Right lobe of liver (tissue), 4 donors: ENCODE results near the gene ITSN1.

Source experiments
- CTCF ChIP-seq, 4 donors: fragments of 200-600 bp in 3 of 4; fragments of 450-650 bp in 1 of 4; IDR thresholded peaks; one replicate each; pipeline versions ENCODE4 v1.5.1 to v1.8.0; 2016 to 2022; ENCODE audit warnings: antibody characterized with exemption in 4 of 4, mild to moderate bottlenecking in 2 of 4
- POLR2A ChIP-seq: fragments of 450-650 bp; IDR thresholded peaks from one replicate; pipeline ENCODE4 v1.6.1; 2017; ENCODE audit warnings: antibody characterized with exemption, mild to moderate bottlenecking
- donor health status: DM: no; HTN: no; CAD: no.
- donor health status: DM: no; HTN: no; CAD: no.
- donor health status: DM: no; HTN: yes; CAD: no.

DNA sequence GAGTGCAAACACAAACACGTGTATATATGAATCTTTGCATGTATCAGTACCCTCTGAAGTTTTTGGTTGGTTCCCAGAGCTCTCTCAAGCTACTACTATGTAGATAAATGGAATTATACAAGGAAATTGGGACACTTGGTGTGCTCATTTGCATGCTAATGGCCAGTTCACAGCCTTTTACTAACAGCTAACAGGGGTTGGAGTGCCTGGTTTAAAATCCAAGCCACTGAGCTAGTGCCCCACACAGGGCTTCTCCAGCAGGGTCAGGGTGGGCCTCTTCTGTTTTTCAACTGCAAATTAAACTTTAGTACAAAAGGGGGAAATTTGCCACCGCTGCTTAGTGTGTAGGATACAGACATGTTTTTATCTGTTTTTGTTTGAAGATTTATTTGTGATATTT lies 152.3 kb downstream of the ITSN1 start:
- TF ChIP-seq CTCF (IDR thresholded peaks at IDR 0.05) (no peak), POLR2A (no peak)
